Measurements from ENCODE around the gene RNASEH2A.

Gene RNASEH2A

GRCh38 chr19:12794196-12794941 lies 12.0 kb upstream of the RNASEH2A start:
- TF ChIP-seq GATA3 (IDR thresholded peaks at IDR 0.05; ENCODE audit: low read depth, low read length) (no peak), GATA2 (IDR thresholded peaks at IDR 0.05; ENCODE audit: low read depth, low read length) (no peak)

GRCh38 chr19:12794971-12795381 lies 11.4 kb upstream of the RNASEH2A start:
- TF ChIP-seq GATA3 (IDR thresholded peaks at IDR 0.05; ENCODE audit: low read depth, low read length) (no peak), GATA2 (IDR thresholded peaks at IDR 0.05; ENCODE audit: low read depth, low read length) (no peak)

GRCh38 chr19:12796146-12797071 lies 10.0 kb upstream of the RNASEH2A start:
- TF ChIP-seq GATA2 (IDR thresholded peaks at IDR 0.05; ENCODE audit: low read depth, low read length) (no peak), GATA3 (IDR thresholded peaks at IDR 0.05; ENCODE audit: low read depth, low read length) (no peak)

- TF ChIP-seq GATA2 (IDR thresholded peaks at IDR 0.05; ENCODE audit: low read depth, low read length) (no peak), GATA3 (IDR thresholded peaks at IDR 0.05; ENCODE audit: low read depth, low read length) (no peak)
Observed at GRCh38 chr19:12797141-12797587, 9.2 kb upstream of the RNASEH2A start.

- TF ChIP-seq GATA3 (IDR thresholded peaks at IDR 0.05; ENCODE audit: low read depth, low read length): no peak
- no peak for TF ChIP-seq GATA2 (IDR thresholded peaks at IDR 0.05; ENCODE audit: low read depth, low read length)
Observed at GRCh38 chr19:12799742-12800465, 6.5 kb upstream of the RNASEH2A start.

- no peak for TF ChIP-seq GATA2 (IDR thresholded peaks at IDR 0.05; ENCODE audit: low read depth, low read length)
Observed at GRCh38 chr19:12800466-12800770, 6.0 kb upstream of the RNASEH2A start.

GRCh38 chr19:12800923-12801465 lies 5.4 kb upstream of the RNASEH2A start:
- no peak for TF ChIP-seq GATA2 (IDR thresholded peaks at IDR 0.05; ENCODE audit: low read depth, low read length)
- TF ChIP-seq GATA3 (IDR thresholded peaks at IDR 0.05; ENCODE audit: low read depth, low read length): no peak

GRCh38 chr19:12801466-12802266 lies 4.7 kb upstream of the RNASEH2A start, which contains the start of the genes PRDX2 and THSD8:
TSS of gene PRDX2 (minus strand) at chr19:12801800. CDS start at chr19:12801261, 539 bp downstream.
TSS of gene THSD8 (plus strand) at chr19:12802069. CDS start at chr19:12802072, 3 bp downstream.
- TF ChIP-seq GATA2 (IDR thresholded peaks at IDR 0.05; ENCODE audit: low read depth, low read length) (no peak), GATA3 (IDR thresholded peaks at IDR 0.05; ENCODE audit: low read depth, low read length) (no peak)

GRCh38 chr19:12802267-12803106 lies 3.9 kb upstream of the RNASEH2A start:
- no peak for TF ChIP-seq GATA2 (IDR thresholded peaks at IDR 0.05; ENCODE audit: low read depth, low read length)
- TF ChIP-seq GATA3 (IDR thresholded peaks at IDR 0.05; ENCODE audit: low read depth, low read length): no peak

- TF ChIP-seq GATA3 (IDR thresholded peaks at IDR 0.05; ENCODE audit: low read depth, low read length) (no peak), GATA2 (IDR thresholded peaks at IDR 0.05; ENCODE audit: low read depth, low read length) (no peak)
Observed at GRCh38 chr19:12804051-12804450, 2.3 kb upstream of the RNASEH2A start.

- TF ChIP-seq GATA3 (IDR thresholded peaks at IDR 0.05; ENCODE audit: low read depth, low read length) (no peak), GATA2 (IDR thresholded peaks at IDR 0.05; ENCODE audit: low read depth, low read length) (no peak)
Observed at GRCh38 chr19:12815088-12815487, 8.7 kb downstream of the RNASEH2A start.

GRCh38 chr19:12821761-12822160 lies 15.4 kb downstream of the RNASEH2A start:
- TF ChIP-seq GATA3 (IDR thresholded peaks at IDR 0.05; ENCODE audit: low read depth, low read length) (no peak), GATA2 (IDR thresholded peaks at IDR 0.05; ENCODE audit: low read depth, low read length) (no peak)
